OCI-LY7 (cell line): ENCODE results near the gene UNC13B. TPM values are rescaled to one million over a fixed set of nuclear protein-coding genes. Genes with fewer than 3 reads are reported as not detected.
A peak's percentile ranks its signal among the peaks of the same experiment; 100 is the strongest.

Experiments used
- BruUV-seq: library from RNA; stranded (reverse); fragments of 400-500 nt; replicated peaks from 2 replicates; lab custom pipeline; 2021; lab: Mats Ljungman, UMichigan
- CTCF ChIA-PET: fragments of 300-600 bp; sonication (Branson Sonifier 250); formaldehyde crosslinking; loops from one replicate; lab custom pipeline; 2022; ENCODE audit warnings: antibody characterized with exemption; ENCODE audit not compliant: unreplicated experiment; lab: Charles Lee
- POLR2A ChIA-PET: fragments of 300-600 bp; sonication (Branson Sonifier 250); formaldehyde crosslinking; loops from one replicate; lab custom pipeline; 2022; ENCODE audit warnings: antibody characterized with exemption; lab: Charles Lee
- DNase-seq: peaks from one replicate; pipeline ENCODE4 v3.0.0-alpha.2; 2015; ENCODE audit warnings: low spot score
- H2AFZ ChIP-seq: fragments of 200-600 bp; sonication (generic), shearing (Covaris generic); 2 replicates; pipeline ENCODE4 v1.6.1; 2014; ENCODE audit warnings: mild to moderate bottlenecking, antibody characterized with exemption, low read length, moderate library complexity
- H3K27ac ChIP-seq: fragments of 200-600 bp; sonication (generic); 2 replicates; pipeline ENCODE4 v1.5.1; 2014; ENCODE audit warnings: mixed run types, low read depth, mild to moderate bottlenecking, moderate library complexity, low read length, inconsistent platforms; ENCODE audit not compliant: poor library complexity, severe bottlenecking
- H3K36me3 ChIP-seq: fragments of 200-600 bp; sonication (generic); 2 replicates; pipeline ENCODE4 v1.6.1; 2014; ENCODE audit warnings: mild to moderate bottlenecking, antibody characterized with exemption, low read length, moderate library complexity, mixed read lengths; ENCODE audit not compliant: insufficient read depth
- H3K4me1 ChIP-seq: fragments of 200-600 bp; sonication (generic); 2 replicates; pipeline ENCODE4 v1.5.1; 2014; ENCODE audit warnings: mild to moderate bottlenecking, low read length; ENCODE audit not compliant: insufficient read depth, poor library complexity, severe bottlenecking
- H3K4me2 ChIP-seq: fragments of 200-600 bp; sonication (generic); 2 replicates; pipeline ENCODE4 v1.6.1; 2014; ENCODE audit warnings: mild to moderate bottlenecking, low read length
- H3K4me3 ChIP-seq: fragments of 200-600 bp; sonication (generic); 2 replicates; pipeline ENCODE4 v1.5.1; 2014; ENCODE audit warnings: mild to moderate bottlenecking, low read depth, low read length; ENCODE audit not compliant: poor library complexity, severe bottlenecking
- H3K79me2 ChIP-seq: fragments of 200-600 bp; sonication (generic); 2 replicates; pipeline ENCODE4 v1.6.1; 2016; ENCODE audit warnings: low read depth, mild to moderate bottlenecking, low read length, moderate library complexity, mixed read lengths; ENCODE audit not compliant: insufficient read depth
- H3K9me2 ChIP-seq: fragments of 200-600 bp; sonication (generic); 2 replicates; pipeline ENCODE4 v1.6.1; 2016; ENCODE audit warnings: mild to moderate bottlenecking, low read length, mixed read lengths; ENCODE audit not compliant: insufficient read depth
- H3K9me3 ChIP-seq: fragments of 200-600 bp; sonication (generic); 2 replicates; pipeline ENCODE4 v1.6.1; 2014; ENCODE audit warnings: mild to moderate bottlenecking, mixed run types, low read length, mixed read lengths
- H4K20me1 ChIP-seq: fragments of 200-600 bp; sonication (generic); 2 replicates; pipeline ENCODE4 v1.6.1; 2014; ENCODE audit warnings: mild to moderate bottlenecking, antibody characterized with exemption, low read length, moderate library complexity, mixed read lengths; ENCODE audit not compliant: insufficient read depth
- CTCF ChIP-seq: fragments of 200-600 bp; sonication (generic); conservative IDR thresholded peaks from 2 replicates; pipeline ENCODE4 v1.5.1; 2014; ENCODE audit warnings: mild to moderate bottlenecking, antibody characterized with exemption, low read length, moderate library complexity, mixed read lengths
- EZH2phosphoT487 ChIP-seq: fragments of 200-600 bp; sonication (generic); IDR thresholded peaks from 2 replicates; pipeline ENCODE4 v1.6.1; 2018; ENCODE audit warnings: low read depth, borderline replicate concordance, mild to moderate bottlenecking, mixed run types, antibody characterized with exemption, low read length, moderate library complexity, mixed read lengths
- intact Hi-C: fragments of 100-400 bp; cut with micrococcal nuclease; formaldehyde crosslinking; loops from one replicate; pipeline ENCODE4 v1.10.0; 2022; ENCODE audit not compliant: unreplicated experiment
- total RNA-seq, 2 experiments: library from RNA; depleted of rRNA in 1 of 2; stranded (reverse); fragments of >200 nt in 1 of 2; shearing (Covaris generic) in 1 of 2; gene quantifications; 2 replicates each; pipeline ENCODE4 v1.2.3, GENCODE V29; 2014 to 2022

UNC13B gene
- total RNA-seq, 2 experiments from 2014 or later: 1.7 to 5.8 TPM

- Histone ChIP-seq H4K20me1 (no peaks in the 10 kb centered on the region), H3K4me3 (no peak overlapping the region), H2AFZ (no peak overlapping the region), H3K36me3 (no peaks in the 10 kb centered on the region), H3K9me3 (no peaks in the 10 kb centered on the region), H3K27ac (no peak overlapping the region), H3K79me2 (no peaks in the 10 kb centered on the region), H3K9me2 (no peaks in the 10 kb centered on the region), H3K4me1 (no peaks in the 10 kb centered on the region), H3K4me2 (no peak overlapping the region)
- BruUV-seq: no TSS peak
- POLR2A ChIA-PET: no interaction called here
- TF ChIP-seq CTCF: 0 out of 2 replicates have a peak, but pooled peaks have one; percentile 23
- TF ChIP-seq EZH2phosphoT487: no peak
- intact Hi-C loops: no loop called here
- CTCF ChIA-PET: interaction anchor here (1.7 kb wide), 1 partner anchor 16 kb away, joined by 5 read pairs; no protein-coding TSS in a partner anchor
- peak; percentile 4 for DNase-seq
Observed at GRCh38 chr9:35452481-35452880, 290.7 kb downstream of the UNC13B start.

GRCh38 chr9:35453786-35454185, 292.0 kb downstream of the UNC13B start:
- Histone ChIP-seq H3K9me2 (no peaks in the 10 kb centered on the region), H2AFZ (no peak overlapping the region), H3K36me3 (no peaks in the 10 kb centered on the region), H3K4me3 (no peak overlapping the region), H3K4me2 (no peak overlapping the region), H3K27ac (no peak overlapping the region), H4K20me1 (no peaks in the 10 kb centered on the region), H3K9me3 (no peaks in the 10 kb centered on the region), H3K79me2 (no peaks in the 10 kb centered on the region), H3K4me1 (no peaks in the 10 kb centered on the region)
- no TSS peak for BruUV-seq
- ChIA-PET POLR2A (no interaction called here), CTCF (no interaction called here)
- no peak for TF ChIP-seq EZH2phosphoT487
- no peak for TF ChIP-seq CTCF
- intact Hi-C loops: no loop called here
- no peak for DNase-seq

Other genes with a start within 250 kb of the UNC13B start
- not detected in 2 replicates for gene PHF24, start 203.7 kb upstream of the UNC13B start, total RNA-seq (2014; rRNA removed; shearing (Covaris generic))
- gene PHF24, start 203.7 kb upstream of the UNC13B start, total RNA-seq (2022): not detected in 2 replicates
- 4.6 and 5.1 TPM in 2 replicates for gene DNAJB5, start 172.3 kb upstream of the UNC13B start, total RNA-seq (2014; rRNA removed; shearing (Covaris generic))
- 5.8 and 6.7 TPM in 2 replicates for gene DNAJB5, start 172.3 kb upstream of the UNC13B start, total RNA-seq (2022)
- gene VCP, start 89.4 kb upstream of the UNC13B start, total RNA-seq (2014; rRNA removed; shearing (Covaris generic)): 158 and 187 TPM in 2 replicates
- 200 and 212 TPM in 2 replicates for gene VCP, start 89.4 kb upstream of the UNC13B start, total RNA-seq (2022)
- 85.1 and 86.5 TPM in 2 replicates for gene FANCG, start 82.1 kb upstream of the UNC13B start, total RNA-seq (2014; rRNA removed; shearing (Covaris generic))
- gene FANCG, start 82.1 kb upstream of the UNC13B start, total RNA-seq (2022): 121 and 145 TPM in 2 replicates
- 12.7 and 16.0 TPM in 2 replicates for gene PIGO, start 65.4 kb upstream of the UNC13B start, total RNA-seq (2014; rRNA removed; shearing (Covaris generic))
- 27.5 and 27.9 TPM in 2 replicates for gene PIGO, start 65.4 kb upstream of the UNC13B start, total RNA-seq (2022)
- 152 and 158 TPM in 2 replicates for gene STOML2, start 58.9 kb upstream of the UNC13B start, total RNA-seq (2014; rRNA removed; shearing (Covaris generic))
- 139 and 155 TPM in 2 replicates for gene STOML2, start 58.9 kb upstream of the UNC13B start, total RNA-seq (2022)
- 1.4 and 1.5 TPM in 2 replicates for gene ATOSB, start 46.1 kb upstream of the UNC13B start, total RNA-seq (2014; rRNA removed; shearing (Covaris generic))
- gene ATOSB, start 46.1 kb upstream of the UNC13B start, total RNA-seq (2022): 4.7 and 6.1 TPM in 2 replicates